ENCODE measurements around the gene EVC2. TPM values are rescaled to one million over a fixed set of nuclear protein-coding genes. Genes with fewer than 3 reads are reported as not detected.

EVC2 gene
- total and polyA plus RNA-seq, 8 donors = 4.1 to 11.0 (median 9.4) TPM

- Histone ChIP-seq H3K27me3 (no peaks in the 10 kb centered on the region), H3K4me3 (no peak overlapping the region), H3K4me1 (no peaks in the 10 kb centered on the region), H3K9me3 (peaks cover 0 to 6% of the 10 kb centered on the region in 2 donors), H3K36me3 (peaks cover 0 to 16% of the 10 kb centered on the region in 2 donors), H3K27ac (no peak overlapping the region)
- DNase-seq (no peak), ATAC-seq (peak; percentile 94)
- intact Hi-C loops (cut with DNase I) = no loop called here
- no peak for TF ChIP-seq CTCF (IDR thresholded peaks at IDR 0.05)
Measured at GRCh38 chr4:5660185-5660584, 48.2 kb downstream of the EVC2 start.

GRCh38 chr4:5658974-5659373 is 49.4 kb downstream of the EVC2 start:
- Histone ChIP-seq H3K36me3 (peaks cover 0 to 21% of the 10 kb centered on the region in 2 donors), H3K27ac (no peak overlapping the region), H3K27me3 (no peaks in the 10 kb centered on the region), H3K4me1 (no peaks in the 10 kb centered on the region), H3K9me3 (peaks cover 0 to 6% of the 10 kb centered on the region in 2 donors), H3K4me3 (no peak overlapping the region)
- ATAC-seq = no peak
- no peak for DNase-seq
- intact Hi-C loops (cut with DNase I) = no loop called here
- no peak for TF ChIP-seq CTCF (IDR thresholded peaks at IDR 0.05)

GRCh38 chr4:5656415-5656814 is 51.9 kb downstream of the EVC2 start:
- Histone ChIP-seq H3K36me3 (peaks cover 0 to 20% of the 10 kb centered on the region in 2 donors), H3K4me3 (no peak overlapping the region), H3K27me3 (no peaks in the 10 kb centered on the region), H3K9me3 (peaks cover 0 to 3% of the 10 kb centered on the region in 2 donors), H3K27ac (no peak overlapping the region), H3K4me1 (no peaks in the 10 kb centered on the region)
- no peak for TF ChIP-seq CTCF (IDR thresholded peaks at IDR 0.05)
- DNase-seq = peak in 1 of 4 donors; percentile 17
- intact Hi-C loops (cut with DNase I) = no loop called here
- ATAC-seq = no peak

GRCh38 chr4:5654791-5655190 is 53.6 kb downstream of the EVC2 start:
- no peaks in the 10 kb centered on the region for H3K9me3 ChIP-seq
- no peaks in the 10 kb centered on the region for H3K27me3 ChIP-seq
- no peak for TF ChIP-seq CTCF (IDR thresholded peaks at IDR 0.05)
- intact Hi-C loops (cut with DNase I) = no loop called here
- H3K4me3 ChIP-seq = no peak overlapping the region
- no peak for DNase-seq
- ATAC-seq = no peak
- no peak overlapping the region for H3K27ac ChIP-seq
- no peaks in the 10 kb centered on the region for H3K4me1 ChIP-seq
- H3K36me3 ChIP-seq = peaks cover 0 to 14% of the 10 kb centered on the region in 2 donors

GRCh38 chr4:5651089-5651488 is 57.3 kb downstream of the EVC2 start:
- Histone ChIP-seq H3K4me1 (no peaks in the 10 kb centered on the region), H3K27me3 (no peaks in the 10 kb centered on the region), H3K9me3 (no peaks in the 10 kb centered on the region), H3K27ac (no peak overlapping the region), H3K4me3 (no peak overlapping the region), H3K36me3 (peaks cover 0 to 14% of the 10 kb centered on the region in 2 donors)
- intact Hi-C loops (cut with DNase I) = no loop called here
- TF ChIP-seq CTCF (IDR thresholded peaks at IDR 0.05) = no peak
- no peak for DNase-seq
- ATAC-seq = no peak
